Measurements from ENCODE around the gene FOXD4L5. TPM values are rescaled to one million over a fixed set of nuclear protein-coding genes. Genes with fewer than 3 reads are reported as not detected.

FOXD4L5 gene
- total RNA-seq, result 0.11 TPM in 1 of 2 replicates, not detected in the other

GRCh38 chr9:65285109-65285508 is at the start of gene FOXD4L5:
TSS of gene FOXD4L5 (minus strand) at chr9:65285209. CDS start at chr9:65284377, 832 bp downstream.

Small RNAs within 50 kb of the gene (small RNA-seq; reads per million reads assigned to genes)
- gene IGKV1OR9-1, result not detected

Measured in placental epithelial cell (primary cell).